ENCODE results near the gene GUCY2D.

- TF ChIP-seq CTCF (conservative IDR thresholded peaks at IDR 0.05) (no peak), ZFX (IDR thresholded peaks at IDR 0.05) (no peak)
Observed at GRCh38 chr17:8056232-8056975, 54.0 kb downstream of the GUCY2D start.
